HG03175 (cell line): ENCODE data around the gene ESR1.

Experiments used
- ATAC-seq: cut with Tn5 transposase; IDR thresholded peaks from one replicate; pipeline ENCODE4 v1.9.1; 2021; ENCODE audit warnings: mild to moderate bottlenecking, moderate library complexity; ENCODE audit not compliant: unreplicated experiment

The ESR1 gene

DNA sequence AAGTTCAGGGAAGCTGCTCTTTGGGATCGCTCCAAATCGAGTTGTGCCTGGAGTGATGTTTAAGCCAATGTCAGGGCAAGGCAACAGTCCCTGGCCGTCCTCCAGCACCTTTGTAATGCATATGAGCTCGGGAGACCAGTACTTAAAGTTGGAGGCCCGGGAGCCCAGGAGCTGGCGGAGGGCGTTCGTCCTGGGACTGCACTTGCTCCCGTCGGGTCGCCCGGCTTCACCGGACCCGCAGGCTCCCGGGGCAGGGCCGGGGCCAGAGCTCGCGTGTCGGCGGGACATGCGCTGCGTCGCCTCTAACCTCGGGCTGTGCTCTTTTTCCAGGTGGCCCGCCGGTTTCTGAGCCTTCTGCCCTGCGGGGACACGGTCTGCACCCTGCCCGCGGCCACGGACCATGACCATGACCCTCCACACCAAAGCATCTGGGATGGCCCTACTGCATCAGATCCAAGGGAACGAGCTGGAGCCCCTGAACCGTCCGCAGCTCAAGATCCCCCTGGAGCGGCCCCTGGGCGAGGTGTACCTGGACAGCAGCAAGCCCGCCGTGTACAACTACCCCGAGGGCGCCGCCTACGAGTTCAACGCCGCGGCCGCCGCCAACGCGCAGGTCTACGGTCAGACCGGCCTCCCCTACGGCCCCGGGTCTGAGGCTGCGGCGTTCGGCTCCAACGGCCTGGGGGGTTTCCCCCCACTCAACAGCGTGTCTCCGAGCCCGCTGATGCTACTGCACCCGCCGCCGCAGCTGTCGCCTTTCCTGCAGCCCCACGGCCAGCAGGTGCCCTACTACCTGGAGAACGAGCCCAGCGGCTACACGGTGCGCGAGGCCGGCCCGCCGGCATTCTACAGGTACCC is at the start of gene ESR1:
Gene ESR1 (plus strand): TSS at position 170 of the 858 bp plus-strand sequence. CDS start 231 bp downstream, at position 401.
- no peak for ATAC-seq

DNA sequence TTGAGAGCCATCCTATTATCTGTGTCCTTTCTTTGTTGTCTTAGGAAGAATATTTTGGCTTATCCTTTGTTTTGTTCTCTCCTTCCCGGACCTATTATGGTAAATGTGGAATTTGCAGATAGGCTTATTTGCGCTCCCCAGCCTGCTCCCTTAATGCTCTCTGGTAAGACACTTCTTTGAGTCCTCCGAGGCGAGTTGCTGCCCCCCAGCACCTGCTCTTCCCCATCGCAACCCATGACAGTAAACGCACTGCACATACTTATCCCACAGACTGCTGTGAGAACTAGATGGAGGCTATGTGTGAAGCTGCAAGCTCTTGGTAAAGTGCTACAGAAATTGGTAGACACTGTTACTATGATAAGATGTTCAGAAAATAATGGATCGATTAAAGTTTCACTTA is 47.0 kb upstream of the ESR1 start:
- no peak for ATAC-seq

DNA sequence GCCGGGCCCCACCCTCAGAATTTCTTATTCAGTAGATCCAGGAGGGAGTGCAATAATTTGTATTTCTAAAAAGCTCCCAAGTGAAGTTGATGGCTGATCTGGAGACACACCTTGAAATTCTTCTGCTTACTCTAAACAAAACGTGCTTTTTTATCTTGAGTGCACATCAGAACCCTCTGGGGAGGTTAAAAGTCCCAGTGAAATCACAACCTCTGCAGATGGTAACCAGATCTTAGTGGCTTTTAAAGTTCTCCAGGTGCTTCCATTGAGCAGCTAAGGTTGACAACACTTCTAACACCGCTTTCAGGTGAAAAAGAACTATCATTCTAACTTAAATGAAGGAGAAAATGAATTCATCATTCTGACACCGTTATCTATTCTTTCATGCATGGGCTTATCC is 45.6 kb upstream of the ESR1 start:
- ATAC-seq = no peak

DNA sequence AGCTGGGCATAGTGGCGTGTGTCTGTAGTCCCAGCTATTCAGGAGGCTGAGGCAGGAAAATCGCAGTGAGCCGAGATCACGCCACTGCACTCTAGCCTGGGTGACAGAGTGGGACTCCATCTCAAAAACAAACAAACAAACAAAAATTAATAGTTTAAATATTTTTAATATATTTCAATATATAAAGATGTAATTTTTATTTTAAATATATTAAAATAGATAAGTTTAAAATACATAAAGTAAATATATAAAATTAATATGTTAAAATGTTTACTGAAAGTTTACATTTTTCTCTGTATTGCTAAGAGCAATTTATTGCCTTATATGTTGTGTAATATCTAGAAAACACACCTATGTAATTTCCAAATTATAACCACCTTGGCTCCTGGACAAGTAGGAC is 44.7 kb upstream of the ESR1 start:
- ATAC-seq = no peak

DNA sequence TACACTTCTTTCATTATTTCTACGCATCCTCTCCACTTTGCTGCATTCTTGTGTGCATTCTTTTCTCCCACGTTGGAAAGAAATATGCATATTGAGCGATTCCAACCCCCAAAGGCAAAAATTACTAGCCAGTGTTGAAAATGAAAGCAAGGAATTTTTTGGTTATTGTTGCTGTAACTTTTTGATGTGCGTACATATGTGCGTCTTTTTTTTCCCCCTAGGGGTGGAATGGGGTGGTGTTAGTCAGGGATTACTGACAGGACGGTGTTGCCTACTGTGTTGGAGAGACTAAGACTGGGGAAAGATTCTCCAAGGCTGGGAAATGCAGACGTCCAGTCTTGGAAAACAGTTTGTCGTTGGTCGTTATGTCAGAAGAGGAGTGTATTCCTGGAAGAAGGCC is 44.2 kb upstream of the ESR1 start:
- ATAC-seq = no peak

DNA sequence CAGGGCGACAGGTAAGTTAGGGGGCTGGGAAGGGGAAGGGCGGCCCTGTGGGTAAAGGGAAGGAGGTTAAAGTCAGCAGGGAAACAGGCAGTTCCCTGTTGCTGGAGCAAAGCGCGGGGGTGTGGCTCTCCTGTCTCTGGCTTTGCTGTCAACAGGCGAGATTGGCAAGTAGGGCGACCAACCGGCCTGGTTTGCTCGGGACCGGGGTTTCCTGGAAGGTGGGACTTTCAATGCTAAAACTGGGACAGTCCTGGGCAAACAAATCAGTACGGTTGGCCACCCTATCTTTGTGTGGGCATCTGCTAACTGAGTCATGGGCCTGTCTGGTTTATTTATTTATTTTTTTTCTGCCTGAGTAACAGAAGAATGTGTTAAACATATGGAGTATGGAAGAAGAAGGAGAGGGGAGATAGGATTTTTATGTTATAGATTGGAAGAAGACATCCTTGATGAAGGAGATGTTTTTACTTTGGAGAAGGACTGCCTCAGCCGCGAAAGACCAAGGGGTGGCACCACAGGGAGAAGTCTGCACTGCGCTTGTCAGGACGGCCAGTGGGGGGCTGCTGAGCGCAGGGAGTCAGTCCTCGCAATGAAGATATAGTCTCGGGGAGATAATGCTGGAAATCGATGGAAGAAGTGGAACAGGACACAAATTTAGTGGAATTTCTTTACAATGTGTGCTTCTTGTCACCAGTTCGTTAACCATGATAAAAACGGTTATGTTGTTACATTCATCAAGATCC is 43.4 kb upstream of the ESR1 start:
- peak; percentile 74 for ATAC-seq

DNA sequence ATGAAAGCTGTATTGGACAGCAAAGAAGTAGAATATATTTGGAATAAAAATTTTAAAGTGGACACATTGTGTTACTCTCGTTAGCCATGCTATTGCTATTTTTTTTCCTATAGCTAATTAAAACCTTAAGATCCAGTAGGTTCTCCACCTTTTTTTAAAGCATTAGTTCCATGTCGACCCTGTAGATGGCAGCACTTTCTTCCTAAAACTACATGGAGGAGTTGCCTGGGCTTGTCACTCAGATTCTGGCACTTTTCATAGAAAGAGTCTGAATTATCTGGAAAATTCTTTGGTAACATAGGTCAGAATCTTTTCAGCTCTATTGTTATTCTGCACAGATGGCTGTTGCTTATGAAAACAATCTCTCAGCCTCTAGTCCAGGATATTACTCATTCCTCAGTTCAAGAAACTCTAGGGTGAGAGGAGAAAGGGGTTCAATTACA is 42.0 kb upstream of the ESR1 start:
- ATAC-seq = peak; percentile 67

DNA sequence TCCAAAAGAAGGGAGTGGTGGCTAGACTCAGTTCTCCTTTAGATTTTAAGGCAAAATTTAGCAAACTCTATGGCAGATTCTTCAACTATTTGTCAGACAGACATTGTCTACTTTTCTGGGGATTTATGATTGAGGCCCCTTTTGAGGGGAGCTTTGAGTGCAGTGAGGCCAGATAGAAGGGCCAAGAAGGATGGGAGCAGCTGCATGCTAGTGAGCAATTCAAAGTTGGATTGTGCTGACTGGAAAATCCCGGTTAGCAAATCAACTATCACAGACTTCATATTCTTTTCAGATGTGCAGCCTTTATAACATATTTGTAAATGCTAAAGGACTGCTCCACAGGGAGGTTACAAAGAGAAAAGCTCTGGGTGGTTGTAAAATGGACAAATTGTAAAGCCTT is 35.0 kb upstream of the ESR1 start:
- no peak for ATAC-seq

DNA sequence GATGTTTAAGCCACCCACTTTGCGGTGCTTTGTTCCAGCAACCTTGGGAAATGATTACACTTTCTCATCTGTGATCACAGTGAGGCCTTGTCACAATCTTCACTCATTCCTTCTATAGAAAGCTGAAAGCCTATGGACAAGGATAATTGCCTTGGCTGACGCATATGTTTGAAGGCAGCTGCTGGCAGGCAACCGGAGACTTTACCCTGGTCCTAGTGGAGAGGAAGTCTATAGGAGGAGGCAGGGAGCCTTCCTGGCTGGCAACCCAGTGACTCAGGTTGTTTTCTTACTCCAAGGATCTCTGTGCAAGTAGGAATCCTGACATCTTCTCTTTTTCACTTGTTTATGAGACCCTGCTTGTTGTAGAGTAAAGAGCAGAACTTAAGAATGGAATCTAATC is 34.1 kb upstream of the ESR1 start:
- ATAC-seq = no peak

DNA sequence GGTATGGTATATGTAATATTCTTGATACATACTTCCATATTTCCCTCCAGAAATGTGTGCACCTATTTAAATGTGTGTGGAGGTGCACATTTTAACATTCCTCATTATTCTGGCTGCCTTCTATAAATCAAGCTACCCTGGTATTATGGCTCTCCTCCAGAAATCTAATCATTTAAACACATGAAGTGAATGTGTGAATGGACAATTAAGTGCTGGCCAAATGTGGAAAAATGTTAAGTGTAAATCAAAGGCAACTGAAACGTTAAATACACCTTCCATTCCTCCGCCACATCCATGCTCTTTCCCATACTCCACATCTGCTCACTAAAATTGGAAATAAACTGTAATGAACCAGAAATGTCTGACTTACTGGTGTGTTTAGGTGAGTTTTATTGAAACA is 24.9 kb upstream of the ESR1 start:
- ATAC-seq = no peak

DNA sequence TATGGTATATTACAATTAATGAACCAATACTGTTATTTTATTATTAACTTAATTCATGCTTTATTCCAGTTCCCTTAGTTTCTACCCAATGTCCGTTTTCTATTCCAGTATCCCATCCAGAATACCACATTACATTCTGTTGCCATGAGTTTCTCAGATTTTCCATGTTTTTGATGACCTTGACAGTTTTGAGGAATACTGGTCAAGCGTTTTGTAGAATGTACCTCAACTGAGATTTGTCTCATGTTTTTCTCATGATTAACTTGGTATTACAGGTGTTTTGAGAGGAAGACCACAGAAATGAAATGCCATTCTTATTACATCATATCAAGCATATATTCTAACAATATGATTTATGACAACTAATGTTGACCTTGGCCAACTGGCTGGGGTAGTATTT is 23.8 kb upstream of the ESR1 start:
- ATAC-seq = no peak

DNA sequence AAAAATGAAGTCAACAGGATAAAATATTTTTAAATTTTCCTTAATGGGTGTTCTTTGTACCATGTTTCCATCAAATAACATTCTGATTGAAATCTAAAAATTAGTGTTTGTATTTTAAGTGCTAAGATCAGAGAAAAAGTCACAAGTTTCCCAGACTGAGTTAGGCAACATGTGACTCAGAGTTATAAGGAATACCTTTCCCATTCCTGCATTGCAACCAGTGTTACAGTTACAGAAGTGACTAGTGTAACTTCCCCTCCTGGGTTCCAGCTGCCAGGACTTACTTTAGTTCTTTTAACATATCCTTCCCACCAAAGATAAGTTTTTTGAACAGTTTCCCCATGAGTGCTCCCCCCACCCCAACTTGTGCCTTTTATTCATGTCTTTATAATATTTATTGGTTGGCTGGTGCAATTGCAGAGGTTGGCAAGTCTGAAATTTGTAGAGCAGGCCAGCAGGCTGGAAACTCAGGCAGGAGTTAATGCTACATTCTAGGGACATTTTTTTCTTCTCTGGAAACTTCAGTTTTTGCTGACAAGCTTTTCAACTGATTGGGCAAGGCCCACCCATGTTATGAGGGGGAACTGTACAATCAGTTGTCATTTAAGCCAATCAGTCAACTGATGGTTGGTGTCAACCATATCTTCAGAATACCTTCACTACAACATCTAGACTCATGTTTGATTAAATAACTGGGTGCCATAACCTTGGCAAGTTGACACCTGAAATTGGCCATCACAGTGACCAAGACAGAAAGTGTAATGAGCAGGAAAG is 22.9 kb upstream of the ESR1 start:
- ATAC-seq = no peak

DNA sequence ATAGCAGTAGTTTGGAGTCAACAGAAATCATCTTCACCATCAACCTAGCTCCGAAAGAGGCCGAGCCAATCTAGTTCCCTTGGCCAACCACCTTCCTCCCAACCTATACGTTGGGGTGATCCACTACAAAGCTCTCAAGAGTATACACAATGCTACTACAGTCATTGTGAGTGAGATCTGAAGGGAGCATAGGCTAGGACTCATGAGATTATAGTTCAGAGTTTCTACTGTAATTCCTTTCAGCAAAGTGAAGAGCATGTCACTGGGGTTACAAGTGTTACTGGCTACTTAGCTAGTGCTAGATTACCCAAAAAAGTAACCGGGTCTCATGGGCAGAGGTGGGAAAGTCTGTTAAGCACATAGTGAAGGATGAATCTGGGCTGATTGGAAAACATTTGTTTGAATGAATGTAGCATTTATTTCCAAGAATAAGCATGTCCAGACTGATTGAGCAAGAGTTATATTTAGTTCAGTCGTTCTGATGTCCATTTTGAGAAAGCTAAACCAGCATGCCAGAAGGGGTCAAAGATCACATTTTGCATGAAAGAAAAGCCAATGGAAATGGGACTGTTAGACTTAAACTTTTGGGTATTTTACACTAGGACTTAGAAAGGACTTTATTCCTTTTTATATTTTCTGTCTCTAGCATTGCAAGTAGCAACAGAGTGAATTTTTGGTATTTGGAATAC is 10.5 kb upstream of the ESR1 start:
- no peak for ATAC-seq

DNA sequence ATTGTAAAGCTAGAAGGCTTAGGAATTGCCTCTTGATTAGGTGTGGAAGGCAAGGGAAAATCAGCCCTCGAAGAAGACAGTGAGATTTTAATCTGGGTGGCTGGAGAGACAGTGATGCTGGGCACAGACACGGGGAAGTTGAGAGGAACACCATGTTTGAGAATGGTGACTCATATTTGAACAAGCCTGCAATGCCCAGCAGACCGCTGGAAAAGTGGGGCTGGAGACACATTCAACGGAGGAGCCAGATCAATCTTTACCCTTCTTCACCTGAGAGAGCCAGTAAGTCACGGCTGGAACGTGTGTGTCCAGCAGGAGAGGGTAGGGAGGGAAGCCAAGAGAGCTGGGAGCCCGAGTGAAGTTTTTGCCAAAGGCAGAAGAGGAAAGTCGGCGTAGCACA is 3.7 kb upstream of the ESR1 start:
- no peak for ATAC-seq

DNA sequence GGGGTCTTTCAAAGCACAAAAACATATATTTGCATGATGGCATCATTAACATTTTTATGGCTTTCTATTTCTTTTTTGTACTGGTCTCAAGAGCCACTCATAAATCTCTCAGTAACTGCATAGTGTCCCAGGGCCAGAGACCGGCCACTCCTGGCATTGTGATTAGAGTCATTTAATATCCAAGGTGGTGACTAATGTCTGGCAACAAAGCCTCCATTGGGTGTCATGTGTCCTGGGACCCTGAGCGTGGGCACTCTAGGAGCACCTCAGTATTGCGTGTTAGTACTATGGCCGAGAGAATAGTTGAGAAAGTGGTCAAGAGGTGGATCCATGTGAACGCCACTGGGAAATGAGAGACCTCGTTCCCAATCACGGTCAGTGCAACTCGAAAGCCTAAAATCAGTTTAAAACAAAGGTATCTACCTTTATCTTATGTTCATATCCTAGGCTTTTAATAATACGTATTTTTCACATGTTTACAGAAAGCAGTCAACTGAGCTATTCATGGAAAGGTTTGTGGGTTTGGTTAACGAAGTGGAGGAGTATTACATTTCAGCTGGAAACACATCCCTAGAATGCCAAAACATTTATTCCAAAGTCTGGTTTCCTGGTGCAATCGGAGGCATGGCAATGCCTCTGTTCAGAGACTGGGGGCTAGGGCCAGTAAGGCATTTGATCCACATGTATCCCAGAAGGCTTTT is 2.7 kb upstream of the ESR1 start:
- ATAC-seq = no peak

DNA sequence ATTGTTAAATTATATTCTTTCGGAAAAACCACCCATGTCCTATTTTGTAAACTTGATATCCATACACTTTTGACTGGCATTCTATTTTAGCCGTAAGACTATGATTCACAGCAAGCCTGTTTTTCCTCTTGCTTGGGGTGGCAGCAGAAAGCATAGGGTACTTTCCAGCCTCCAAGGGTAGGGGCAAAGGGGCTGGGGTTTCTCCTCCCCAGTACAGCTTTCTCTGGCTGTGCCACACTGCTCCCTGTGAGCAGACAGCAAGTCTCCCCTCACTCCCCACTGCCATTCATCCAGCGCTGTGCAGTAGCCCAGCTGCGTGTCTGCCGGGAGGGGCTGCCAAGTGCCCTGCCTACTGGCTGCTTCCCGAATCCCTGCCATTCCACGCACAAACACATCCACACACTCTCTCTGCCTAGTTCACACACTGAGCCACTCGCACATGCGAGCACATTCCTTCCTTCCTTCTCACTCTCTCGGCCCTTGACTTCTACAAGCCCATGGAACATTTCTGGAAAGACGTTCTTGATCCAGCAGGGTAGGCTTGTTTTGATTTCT is 2.1 kb upstream of the ESR1 start:
- ATAC-seq = no peak

DNA sequence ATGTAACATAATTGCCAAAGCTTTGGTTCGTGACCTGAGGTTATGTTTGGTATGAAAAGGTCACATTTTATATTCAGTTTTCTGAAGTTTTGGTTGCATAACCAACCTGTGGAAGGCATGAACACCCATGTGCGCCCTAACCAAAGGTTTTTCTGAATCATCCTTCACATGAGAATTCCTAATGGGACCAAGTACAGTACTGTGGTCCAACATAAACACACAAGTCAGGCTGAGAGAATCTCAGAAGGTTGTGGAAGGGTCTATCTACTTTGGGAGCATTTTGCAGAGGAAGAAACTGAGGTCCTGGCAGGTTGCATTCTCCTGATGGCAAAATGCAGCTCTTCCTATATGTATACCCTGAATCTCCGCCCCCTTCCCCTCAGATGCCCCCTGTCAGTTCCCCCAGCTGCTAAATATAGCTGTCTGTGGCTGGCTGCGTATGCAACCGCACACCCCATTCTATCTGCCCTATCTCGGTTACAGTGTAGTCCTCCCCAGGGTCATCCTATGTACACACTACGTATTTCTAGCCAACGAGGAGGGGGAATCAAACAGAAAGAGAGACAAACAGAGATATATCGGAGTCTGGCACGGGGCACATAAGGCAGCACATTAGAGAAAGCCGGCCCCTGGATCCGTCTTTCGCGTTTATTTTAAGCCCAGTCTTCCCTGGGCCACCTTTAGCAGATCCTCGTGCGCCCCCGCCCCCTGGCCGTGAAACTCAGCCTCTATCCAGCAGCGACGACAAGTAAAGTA is 547 bp upstream of the ESR1 start:
- no peak for ATAC-seq

DNA sequence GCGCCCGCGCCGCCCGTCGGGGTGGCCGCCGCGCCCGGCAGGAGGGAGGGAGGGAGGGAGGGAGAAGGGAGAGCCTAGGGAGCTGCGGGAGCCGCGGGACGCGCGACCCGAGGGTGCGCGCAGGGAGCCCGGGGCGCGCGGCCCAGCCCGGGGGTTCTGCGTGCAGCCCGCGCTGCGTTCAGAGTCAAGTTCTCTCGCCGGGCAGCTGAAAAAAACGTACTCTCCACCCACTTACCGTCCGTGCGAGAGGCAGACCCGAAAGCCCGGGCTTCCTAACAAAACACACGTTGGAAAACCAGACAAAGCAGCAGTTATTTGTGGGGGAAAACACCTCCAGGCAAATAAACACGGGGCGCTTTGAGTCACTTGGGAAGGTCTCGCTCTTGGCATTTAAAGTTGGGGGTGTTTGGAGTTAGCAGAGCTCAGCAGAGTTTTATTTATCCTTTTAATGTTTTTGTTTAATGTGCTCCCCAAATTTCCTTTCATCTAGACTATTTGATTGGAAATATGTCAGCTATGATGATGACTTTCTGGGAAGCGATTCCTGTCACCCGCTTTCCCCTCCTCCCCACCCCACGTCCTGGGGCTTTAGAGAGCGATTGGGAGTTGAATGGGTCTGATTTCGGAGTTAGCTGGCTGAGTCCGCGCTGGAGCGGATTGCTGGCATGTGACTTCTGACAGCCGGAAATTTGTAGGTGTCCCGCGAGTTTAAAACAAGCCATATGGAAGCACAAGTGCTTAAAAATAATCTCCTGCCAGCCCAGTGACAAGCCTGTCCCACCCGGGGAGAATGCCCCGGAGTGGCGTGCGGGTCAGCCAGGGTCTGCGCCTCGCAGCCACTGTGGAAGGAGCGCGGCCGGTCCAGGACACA is 1.1 kb downstream of the ESR1 start:
- no peak for ATAC-seq
